Fibroblast of skin of back (primary cell): Measurements from ENCODE around the gene ANKS1B.
"Not testable (repeated sequence)": the region's sequence is repeated elsewhere in the genome, so short reads cannot be mapped to it uniquely, and the experiment has no call there.

Experiments used
- DNase-seq: peaks from one replicate; pipeline ENCODE4 v3.0.0-alpha.2; 2013

Gene ANKS1B

GRCh38 chr12:99700032-99700431, 284.7 kb downstream of the ANKS1B start:
- DNase-seq, result no peak

GRCh38 chr12:99695050-99695449, 289.7 kb downstream of the ANKS1B start:
- no peak for DNase-seq

- no peak for DNase-seq
Measured at GRCh38 chr12:99686142-99686541, 298.6 kb downstream of the ANKS1B start.

- no peak for DNase-seq
Measured at GRCh38 chr12:99680276-99680675, 304.5 kb downstream of the ANKS1B start.

- DNase-seq, result peak; percentile 3
Measured at GRCh38 chr12:99670635-99671034, 314.1 kb downstream of the ANKS1B start.

- DNase-seq, result no peak
Measured at GRCh38 chr12:99658671-99659349, 325.9 kb downstream of the ANKS1B start.

GRCh38 chr12:99649551-99649950, 335.2 kb downstream of the ANKS1B start:
- no peak for DNase-seq

- DNase-seq, result no peak
Measured at GRCh38 chr12:99648183-99648582, 336.6 kb downstream of the ANKS1B start.

- DNase-seq, result no peak
Measured at GRCh38 chr12:99647453-99647852, 337.3 kb downstream of the ANKS1B start, which contains the start of gene GARIN6. Gene GARIN6 (plus strand): TSS chr12:99647753. CDS start chr12:99648175, 422 bp downstream.

- no peak for DNase-seq
Measured at GRCh38 chr12:99644629-99645028, 340.1 kb downstream of the ANKS1B start.

- no peak for DNase-seq
Measured at GRCh38 chr12:99627459-99627858, 357.3 kb downstream of the ANKS1B start.

- DNase-seq, result not testable (repeated sequence)
Measured at GRCh38 chr12:99624591-99624990, 360.1 kb downstream of the ANKS1B start.

- no peak for DNase-seq
Measured at GRCh38 chr12:99620159-99620479, 364.6 kb downstream of the ANKS1B start.

GRCh38 chr12:99619389-99620158, 365.2 kb downstream of the ANKS1B start:
- DNase-seq, result peak; percentile 17

- DNase-seq, result peak; percentile 42
Measured at GRCh38 chr12:99618657-99619056, 366.1 kb downstream of the ANKS1B start.

GRCh38 chr12:99611599-99611998, 373.1 kb downstream of the ANKS1B start:
- DNase-seq, result peak; percentile 18

- DNase-seq, result peak; percentile 29
Measured at GRCh38 chr12:99611117-99611516, 373.6 kb downstream of the ANKS1B start.

GRCh38 chr12:99609455-99610181, 375.1 kb downstream of the ANKS1B start:
- no peak for DNase-seq

- DNase-seq, result no peak
Measured at GRCh38 chr12:99600388-99600787, 384.3 kb downstream of the ANKS1B start.

- DNase-seq, result no peak
Measured at GRCh38 chr12:99598785-99599184, 386.0 kb downstream of the ANKS1B start.

- no peak for DNase-seq
Measured at GRCh38 chr12:99596762-99597161, 388.0 kb downstream of the ANKS1B start.

- DNase-seq, result not testable (repeated sequence)
Measured at GRCh38 chr12:99577125-99577524, 407.6 kb downstream of the ANKS1B start.

- no peak for DNase-seq
Measured at GRCh38 chr12:99573980-99574379, 410.8 kb downstream of the ANKS1B start.
